Measurements from ENCODE around the gene PIEZO1.
A peak's percentile ranks its signal among the peaks of the same experiment; 100 is the strongest.

The PIEZO1 gene

GRCh38 chr16:88715312-88716190 lies 69.5 kb downstream of the PIEZO1 start:
- DNase-seq, result no peak

- DNase-seq, result no peak
These were observed 70.4 kb downstream of the PIEZO1 start for GRCh38 chr16:88714420-88715302.

DNA sequence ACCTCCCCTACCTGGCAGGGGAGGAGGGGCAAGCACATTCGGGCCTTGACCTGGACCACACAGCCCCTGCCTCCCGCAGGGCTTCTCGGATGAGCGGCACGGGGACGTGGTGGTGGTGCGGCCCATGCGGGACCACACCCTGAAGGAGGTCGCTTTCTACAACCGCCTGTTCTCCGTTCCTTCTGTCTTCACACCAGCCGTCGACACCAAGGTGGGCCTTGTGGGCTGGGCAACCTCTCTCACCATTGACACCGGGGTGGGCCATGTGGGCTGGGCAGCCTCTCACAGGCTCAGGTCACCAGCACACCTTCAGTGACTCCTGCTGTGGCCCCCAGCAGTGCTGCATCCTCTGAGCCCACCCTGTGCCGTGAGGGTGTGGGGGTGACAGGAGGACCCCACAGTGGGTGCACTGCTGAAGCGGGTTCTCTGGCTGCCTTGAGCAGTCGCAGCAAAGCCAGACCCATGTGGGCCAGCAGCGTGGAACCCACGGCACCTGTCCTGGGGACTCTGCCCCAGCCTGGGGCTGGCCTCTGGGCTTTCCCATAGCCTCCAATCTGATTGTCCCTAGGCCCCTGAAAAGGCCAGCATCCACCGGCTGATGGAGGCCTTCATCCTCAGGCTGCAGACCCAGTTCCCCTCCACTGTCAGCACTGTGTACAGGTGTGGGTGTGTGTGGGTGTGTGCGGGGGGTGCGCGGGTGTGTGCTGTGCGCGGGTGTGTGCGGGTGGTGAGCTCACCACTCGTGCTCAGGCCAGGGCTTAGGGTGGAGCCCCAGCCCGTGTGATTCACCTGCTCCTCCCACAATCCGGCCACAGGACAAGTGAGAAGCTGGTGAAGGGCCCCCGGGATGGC lies 71.2 kb downstream of the PIEZO1 start:
- DNase-seq, result no peak

DNA sequence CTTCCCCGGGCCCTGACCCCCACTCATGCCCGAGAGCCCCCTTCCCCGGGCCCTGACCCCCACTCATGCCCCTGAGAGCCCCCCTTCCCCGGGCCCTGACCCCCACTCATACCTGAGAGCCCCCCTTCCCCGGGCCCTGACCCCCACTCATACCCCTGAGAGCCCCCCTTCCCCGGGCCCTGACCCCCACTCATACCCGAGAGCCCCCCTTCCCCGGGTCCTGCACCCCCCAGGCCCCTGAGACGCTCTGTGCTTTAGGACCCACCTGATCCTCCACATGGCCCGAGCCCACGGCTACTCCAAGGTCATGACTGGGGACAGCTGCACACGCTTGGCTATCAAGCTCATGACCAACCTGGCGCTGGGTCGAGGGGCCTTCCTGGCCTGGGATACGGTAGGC lies 72.0 kb downstream of the PIEZO1 start:
- no peak for DNase-seq

GRCh38 chr16:88712362-88712979 lies 72.5 kb downstream of the PIEZO1 start:
- no peak for DNase-seq

GRCh38 chr16:88711750-88712340 lies 73.2 kb downstream of the PIEZO1 start:
- DNase-seq, result no peak

GRCh38 chr16:88710556-88710955 lies 74.5 kb downstream of the PIEZO1 start:
- no peak for DNase-seq

DNA sequence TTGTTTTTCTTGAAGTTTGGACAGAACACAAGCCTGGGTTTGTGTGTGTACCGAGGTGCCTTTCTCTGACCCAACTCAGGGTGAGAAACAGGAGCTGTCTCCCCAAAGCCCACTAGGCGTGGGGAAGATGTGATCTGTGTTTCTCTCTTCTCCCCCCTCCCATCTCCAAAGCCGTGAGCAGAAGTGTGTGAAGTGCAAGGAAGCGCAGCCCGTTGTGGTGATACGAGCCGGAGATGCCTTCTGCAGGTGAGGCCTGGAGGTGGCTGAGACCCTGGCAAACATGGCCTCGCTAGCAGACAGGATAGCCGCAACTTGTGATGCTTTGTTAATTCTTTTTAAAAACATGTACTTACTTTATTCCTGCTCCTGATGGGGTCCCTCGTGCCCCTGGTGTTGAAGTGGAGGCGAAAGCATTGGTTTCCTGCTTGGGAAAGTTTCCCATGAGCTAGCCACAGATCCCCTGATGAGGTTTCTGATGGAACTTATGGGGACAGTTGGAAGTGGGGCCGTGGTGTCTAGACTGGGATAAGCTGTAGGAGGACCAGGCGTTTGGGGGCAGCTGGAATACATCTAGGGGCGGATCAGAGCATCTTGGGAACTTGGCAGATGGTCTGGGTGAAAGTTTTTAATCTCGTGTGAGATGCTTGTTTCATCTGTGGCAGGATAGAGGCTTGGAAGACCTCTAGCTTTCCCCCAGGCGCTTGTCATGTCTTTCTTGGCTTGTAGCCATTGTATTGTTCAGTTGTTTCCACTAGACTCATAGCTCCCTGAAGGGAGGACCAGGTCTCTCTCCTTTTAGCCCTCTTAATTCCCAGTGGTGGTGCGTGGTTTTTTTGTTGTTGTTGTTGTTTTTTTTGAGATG lies 77.8 kb downstream of the PIEZO1 start:
- DNase-seq, result no peak

DNA sequence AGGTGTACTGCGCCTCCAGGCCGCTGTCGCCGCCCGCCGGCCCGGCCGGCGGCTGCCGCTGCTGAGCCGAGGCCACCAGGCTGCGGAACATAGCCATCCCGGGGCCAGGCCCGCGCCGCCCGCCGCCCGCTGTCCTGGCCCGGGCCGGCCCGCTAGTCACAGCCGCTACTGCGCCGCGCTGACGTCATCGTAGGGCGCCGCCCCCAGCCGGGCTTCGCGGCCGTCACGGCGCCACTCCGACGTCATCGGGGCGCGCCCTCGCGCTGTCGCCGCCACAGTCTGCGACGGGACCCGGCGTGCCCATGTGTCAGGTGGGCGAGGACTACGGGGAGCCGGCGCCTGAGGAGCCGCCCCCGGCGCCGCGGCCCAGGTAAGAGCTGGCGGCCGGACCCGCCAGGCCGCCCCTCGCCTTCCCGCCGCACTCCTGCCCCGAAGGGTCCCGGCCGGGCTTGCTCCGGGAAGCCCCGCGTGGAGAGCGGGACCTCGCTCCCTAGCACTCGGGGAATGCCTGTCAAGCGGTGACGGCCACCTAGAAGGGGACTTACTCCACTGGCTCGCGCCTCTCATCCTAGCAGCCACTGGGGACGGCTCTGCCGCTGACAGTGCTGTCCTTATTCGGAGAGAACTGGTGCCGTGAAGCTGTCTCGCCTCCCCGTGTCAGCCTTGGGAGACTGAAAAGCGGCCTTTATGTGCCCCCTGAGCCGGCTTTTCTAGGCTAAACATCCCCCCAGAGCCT lies 78.6 kb downstream of the PIEZO1 start, which contains the start of the genes CTU2 and RNF166:
CTU2 (plus strand) TSS at position 275 of the 736 bp plus-strand sequence; CDS start at position 303, 28 bp downstream.
RNF166 (minus strand) TSS at position 180 of the 736 bp plus-strand sequence; CDS start at position 97, 83 bp downstream.
- DNase-seq, result peak; percentile 31

DNA sequence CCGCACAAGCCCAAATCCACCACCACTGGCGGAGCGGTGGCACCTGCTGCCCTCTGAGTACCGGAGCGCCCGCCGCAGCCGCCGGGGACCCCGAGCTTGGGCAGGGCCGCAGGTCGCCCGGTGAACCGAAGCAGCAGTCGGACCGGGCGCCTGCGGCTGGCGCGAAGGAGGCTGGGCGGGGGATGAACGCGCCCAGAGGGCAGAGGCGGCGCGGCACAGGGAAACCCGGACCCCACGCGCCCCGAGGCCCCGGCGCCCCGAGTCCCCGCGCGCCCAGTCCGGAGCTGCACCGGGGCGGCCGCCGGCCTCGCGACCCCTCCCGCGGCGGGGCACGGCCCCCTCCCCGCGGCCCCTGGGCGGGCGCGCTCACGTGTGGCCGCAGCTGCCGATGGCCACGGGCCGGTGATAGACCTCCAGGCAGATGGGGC lies 79.2 kb downstream of the PIEZO1 start:
- no peak for DNase-seq

- DNase-seq, result no peak
These were observed 79.8 kb downstream of the PIEZO1 start for GRCh38 chr16:88705076-88705684.

DNA sequence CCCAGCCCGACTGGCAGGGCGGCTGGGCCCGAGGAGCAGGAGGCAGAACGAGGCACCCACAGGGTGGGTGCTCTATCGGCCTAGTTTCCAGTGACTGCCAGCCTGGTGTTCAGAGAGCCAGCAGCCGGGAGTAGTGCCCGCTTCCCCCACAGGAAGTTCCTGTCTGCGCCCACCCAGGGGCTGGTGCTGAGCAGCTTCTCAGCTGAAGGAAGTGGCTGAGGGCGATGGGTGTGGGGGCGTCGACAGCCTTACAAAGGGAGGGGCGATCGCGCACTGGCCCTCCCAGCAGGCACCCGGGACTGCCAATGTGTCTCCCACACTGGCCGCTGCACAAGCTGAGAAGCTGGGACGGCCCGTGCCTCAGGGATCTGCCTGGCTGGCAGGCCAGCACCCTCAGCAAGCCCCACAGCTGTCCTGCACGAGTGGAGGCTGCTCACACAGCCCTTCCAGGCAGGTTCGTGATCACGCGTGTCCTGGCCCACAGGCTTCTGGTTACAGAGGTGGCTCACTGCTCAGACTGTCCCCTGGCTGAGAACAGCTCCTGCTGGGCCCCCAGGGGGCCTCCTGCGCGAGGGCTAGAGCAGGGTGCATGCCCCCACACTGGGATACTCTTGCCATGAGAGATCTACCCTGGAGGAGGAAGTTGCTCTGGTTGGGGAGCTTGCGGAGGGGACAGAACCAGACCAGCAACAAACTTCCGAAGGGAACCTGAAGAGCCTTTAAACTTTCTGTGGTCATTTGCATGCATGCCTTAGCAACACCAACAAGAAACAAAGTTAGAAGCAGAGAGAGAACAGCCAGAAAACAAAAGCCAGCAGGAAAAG lies 81.3 kb downstream of the PIEZO1 start:
- no peak for DNase-seq

GRCh38 chr16:88702371-88703210 lies 82.4 kb downstream of the PIEZO1 start:
- DNase-seq, result no peak

DNA sequence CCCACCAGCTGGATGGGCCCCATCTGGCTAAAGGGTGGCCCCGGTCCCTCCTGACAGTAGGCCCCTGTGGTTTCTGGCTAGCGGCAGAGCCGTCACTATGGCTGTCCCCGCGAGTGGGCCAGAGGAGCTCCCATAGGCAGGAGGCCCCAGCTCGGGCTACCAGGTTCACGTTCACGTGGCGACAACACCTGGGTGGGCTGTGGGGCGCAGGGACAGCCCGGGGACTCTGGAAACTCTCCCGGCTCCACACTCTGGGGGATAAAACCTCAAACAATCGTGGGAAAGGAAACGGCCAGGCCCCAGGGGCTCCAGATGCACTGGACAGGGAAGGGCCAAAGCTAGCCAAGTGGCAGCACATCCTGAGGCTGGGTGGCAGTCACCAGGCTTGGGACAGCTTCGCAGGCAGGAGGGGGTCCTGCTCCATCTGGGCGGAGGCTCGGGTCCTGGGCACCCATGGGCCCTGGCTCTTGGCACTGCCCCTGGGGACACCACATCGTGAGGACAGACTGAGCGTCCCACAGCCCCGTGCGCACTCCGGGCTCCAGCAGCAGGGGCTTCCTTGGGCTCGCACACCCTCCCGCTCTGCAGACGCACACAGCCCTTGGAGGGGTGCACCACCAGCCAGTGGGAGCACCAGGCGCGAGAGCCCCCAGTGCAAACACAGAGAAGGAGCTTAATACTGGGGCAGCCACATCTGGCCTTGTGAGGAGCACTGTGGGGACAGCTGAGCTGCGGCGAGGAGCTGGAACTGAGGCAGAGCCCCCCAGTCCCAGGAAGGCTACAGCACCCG lies 83.2 kb downstream of the PIEZO1 start:
- no peak for DNase-seq

DNA sequence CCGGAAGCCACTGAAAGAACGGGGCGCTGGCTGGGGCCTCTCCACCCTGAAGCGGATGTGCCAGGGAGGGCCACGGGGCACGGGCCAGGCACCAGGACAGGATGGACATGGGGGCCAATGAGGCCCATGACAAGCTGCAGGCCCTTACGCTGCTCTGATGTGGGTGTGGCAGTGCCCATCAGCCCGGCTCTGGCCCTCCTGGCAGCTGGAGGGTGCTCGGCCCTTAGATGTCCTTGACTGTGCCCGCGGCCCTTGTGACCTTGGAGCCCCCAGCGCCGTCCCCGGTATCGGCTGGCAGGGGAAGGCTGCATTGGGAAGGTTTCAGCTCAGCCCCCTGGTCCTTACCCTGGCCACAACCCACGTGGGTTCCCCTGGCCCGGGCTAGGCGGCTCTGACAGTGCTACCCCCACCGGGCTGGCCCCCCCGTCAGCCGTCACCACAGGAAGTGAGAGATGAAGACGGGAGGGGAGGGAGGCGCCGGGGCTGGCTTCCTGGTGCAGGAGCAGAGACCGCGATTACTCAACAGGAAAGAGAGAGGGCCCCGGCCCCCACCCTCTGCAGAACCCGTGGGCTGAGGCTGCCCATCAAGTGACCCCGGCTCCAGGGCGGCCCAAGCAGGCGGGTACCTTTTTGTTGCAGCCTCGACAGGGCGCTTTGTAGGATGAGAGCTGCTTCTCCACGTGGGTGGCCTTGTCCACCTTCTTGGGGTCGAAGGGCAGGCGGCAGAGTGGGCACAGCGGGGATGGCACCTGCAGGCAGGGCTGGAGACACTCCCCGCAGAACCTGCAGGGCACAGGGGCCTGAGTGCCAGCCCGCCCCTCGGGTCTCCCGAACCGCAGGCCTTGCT lies 84.2 kb downstream of the PIEZO1 start:
- no peak for DNase-seq

- DNase-seq, result no peak
These were observed 84.7 kb downstream of the PIEZO1 start for GRCh38 chr16:88700322-88700635.

Measured in NCI-H446 treated with DMSO at 0.1 percent for 48 hours (cell line).